ENCODE results near the gene RBM19.

RBM19 gene

GRCh38 chr12:113804961-113805600 is 161.0 kb downstream of the RBM19 start:
- no peak overlapping the region for H3K4me3 ChIP-seq (ENCODE audit: low read length)
- DNase-seq (ENCODE audit: low read depth, low spot score): no peak

- no peak for DNase-seq (ENCODE audit: low read depth, low spot score)
- no peak overlapping the region for H3K4me3 ChIP-seq (ENCODE audit: low read length)
These were observed 162.4 kb downstream of the RBM19 start for GRCh38 chr12:113803759-113804140.

GRCh38 chr12:113802966-113803758 is 163.0 kb downstream of the RBM19 start:
- no peak for DNase-seq (ENCODE audit: low read depth, low spot score)
- H3K4me3 ChIP-seq (ENCODE audit: low read length): no peak overlapping the region

GRCh38 chr12:113802000-113802749 is 163.9 kb downstream of the RBM19 start:
- no peak overlapping the region for H3K4me3 ChIP-seq (ENCODE audit: low read length)
- no peak for DNase-seq (ENCODE audit: low read depth, low spot score)

- no peak for DNase-seq (ENCODE audit: low read depth, low spot score)
These were observed 165.9 kb downstream of the RBM19 start for GRCh38 chr12:113800201-113800600.

GRCh38 chr12:113798552-113798951 is 167.6 kb downstream of the RBM19 start:
- no peak for DNase-seq (ENCODE audit: low read depth, low spot score)
- no peak overlapping the region for H3K4me3 ChIP-seq (ENCODE audit: low read length)

More at GRCh38 chr12:113800201-113800600, 165.9 kb downstream of the RBM19 start:
- H3K4me3 ChIP-seq (ENCODE audit: low read length): no peak overlapping the region

GRCh38 chr12:113797535-113797868 is 168.6 kb downstream of the RBM19 start:
- H3K4me3 ChIP-seq (ENCODE audit: low read length): no peak overlapping the region
- DNase-seq (ENCODE audit: low read depth, low spot score): no peak

- DNase-seq (ENCODE audit: low read depth, low spot score): no peak
- no peak overlapping the region for H3K4me3 ChIP-seq (ENCODE audit: low read length)
These were observed 169.1 kb downstream of the RBM19 start for GRCh38 chr12:113796852-113797534.

GRCh38 chr12:113796066-113796827 is 169.9 kb downstream of the RBM19 start:
- DNase-seq (ENCODE audit: low read depth, low spot score): no peak
- H3K4me3 ChIP-seq (ENCODE audit: low read length): no peak overlapping the region

GRCh38 chr12:113795445-113795844 is 170.7 kb downstream of the RBM19 start:
- DNase-seq (ENCODE audit: low read depth, low spot score): no peak
- no peak overlapping the region for H3K4me3 ChIP-seq (ENCODE audit: low read length)

GRCh38 chr12:113794774-113795173 is 171.4 kb downstream of the RBM19 start:
- no peak overlapping the region for H3K4me3 ChIP-seq (ENCODE audit: low read length)
- DNase-seq (ENCODE audit: low read depth, low spot score): no peak

- H3K4me3 ChIP-seq (ENCODE audit: low read length): no peak overlapping the region
- no peak for DNase-seq (ENCODE audit: low read depth, low spot score)
These were observed 172.9 kb downstream of the RBM19 start for GRCh38 chr12:113793250-113793649.

GRCh38 chr12:113792450-113792849 is 173.7 kb downstream of the RBM19 start:
- H3K4me3 ChIP-seq (ENCODE audit: low read length): no peak overlapping the region
- no peak for DNase-seq (ENCODE audit: low read depth, low spot score)

- H3K4me3 ChIP-seq (ENCODE audit: low read length): no peak overlapping the region
- DNase-seq (ENCODE audit: low read depth, low spot score): no peak
These were observed 177.9 kb downstream of the RBM19 start for GRCh38 chr12:113788020-113788856.

- DNase-seq (ENCODE audit: low read depth, low spot score): no peak
- H3K4me3 ChIP-seq (ENCODE audit: low read length): no peak overlapping the region
These were observed 180.0 kb downstream of the RBM19 start for GRCh38 chr12:113786107-113786506.

- no peak overlapping the region for H3K4me3 ChIP-seq (ENCODE audit: low read length)
- DNase-seq (ENCODE audit: low read depth, low spot score): no peak
These were observed 182.3 kb downstream of the RBM19 start for GRCh38 chr12:113783811-113784210.

- DNase-seq (ENCODE audit: low read depth, low spot score): no peak
- no peak overlapping the region for H3K4me3 ChIP-seq (ENCODE audit: low read length)
These were observed 183.3 kb downstream of the RBM19 start for GRCh38 chr12:113782873-113783272.

Data from Jurkat, Clone E6-1 (cell line).